GM12891 (cell line): Measurements from ENCODE around the gene ICA1.

Experiments
- PAX5 ChIP-seq: IDR thresholded peaks from 2 replicates; pipeline ENCODE4 v1.6.1; 2011; ENCODE audit warnings: low read length, moderate library complexity, mild to moderate bottlenecking; ENCODE audit not compliant: insufficient read depth, severe bottlenecking
- POLR2A ChIP-seq: IDR thresholded peaks from 2 replicates; pipeline ENCODE4 v1.6.1; 2011; ENCODE audit warnings: low read depth, low read length, control low read depth
- TAF1 ChIP-seq: IDR thresholded peaks from 2 replicates; pipeline ENCODE4 v1.6.1; 2011; ENCODE audit warnings: low read depth, low read length, control low read depth

GRCh38 chr7:8227261-8227660 is 34.7 kb downstream of the ICA1 start:
- no peak for TF ChIP-seq PAX5
- TF ChIP-seq POLR2A: no peak
- TF ChIP-seq TAF1: no peak
